ENCODE results near the gene PLD4. TPM values are rescaled to one million over a fixed set of nuclear protein-coding genes. Genes with fewer than 3 reads are reported as not detected.

PLD4 gene
- total and polyA plus RNA-seq, 9 donors, result 0.12 to 3.2 (median 1.0) TPM; not detected in 1

DNA sequence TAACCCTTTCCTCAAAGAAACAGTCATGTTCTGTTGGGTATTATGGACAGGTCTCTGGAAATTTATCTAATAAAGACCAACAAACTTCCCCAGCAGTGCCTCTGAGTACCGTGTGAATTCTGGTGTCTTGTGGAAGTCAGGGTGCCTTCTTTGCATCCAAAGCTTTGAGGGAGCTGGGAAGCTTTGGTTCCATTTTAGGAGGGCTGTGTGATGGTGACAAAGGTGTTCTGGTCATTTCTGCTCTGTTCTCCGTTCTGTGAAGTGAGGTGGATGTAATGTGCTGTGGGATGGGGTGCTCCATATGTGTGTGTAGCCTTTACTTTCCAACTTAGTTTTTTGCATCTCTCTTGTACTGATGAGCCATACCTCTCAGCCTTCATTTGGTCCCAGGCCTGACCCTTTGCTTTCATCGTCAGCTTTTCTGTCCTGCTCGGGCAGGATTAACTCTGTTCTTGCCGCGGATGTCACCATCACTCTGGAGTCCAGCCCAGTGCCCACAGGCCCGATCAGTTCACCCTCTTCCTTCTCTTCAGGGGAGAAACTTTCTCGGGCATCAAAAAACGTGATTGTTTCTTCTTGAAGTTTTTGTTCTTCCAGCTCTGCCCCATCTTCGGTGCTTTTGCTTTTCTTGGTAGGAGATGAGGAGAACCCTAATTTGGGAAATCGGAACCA lies 13.2 kb downstream of the PLD4 start:
- Histone ChIP-seq H3K4me1 (ENCODE audit: insufficient read depth) (no peaks in the 10 kb centered on the region), H3K4me3 (no peak overlapping the region), H3K27ac (no peak overlapping the region), H3K9me3 (no peaks in the 10 kb centered on the region), H3K27me3 (no peaks in the 10 kb centered on the region), H3K36me3 (no peaks in the 10 kb centered on the region)
- DNase-seq, result no peak
- TF ChIP-seq POLR2A (IDR thresholded peaks at IDR 0.05) (no peak), EP300 (IDR thresholded peaks at IDR 0.05) (no peak), CTCF (IDR thresholded peaks at IDR 0.05) (no peak)
- intact Hi-C loops (cut with DNase I), result loop anchor here in 2 of 4 donors (10.0 kb wide), 1 partner anchor 107 kb away; no protein-coding TSS in a partner anchor
- 71 to 75% (median 72%) methylated on average over 11 of the region's 11 CpGs for WGBS, 3 donors

DNA sequence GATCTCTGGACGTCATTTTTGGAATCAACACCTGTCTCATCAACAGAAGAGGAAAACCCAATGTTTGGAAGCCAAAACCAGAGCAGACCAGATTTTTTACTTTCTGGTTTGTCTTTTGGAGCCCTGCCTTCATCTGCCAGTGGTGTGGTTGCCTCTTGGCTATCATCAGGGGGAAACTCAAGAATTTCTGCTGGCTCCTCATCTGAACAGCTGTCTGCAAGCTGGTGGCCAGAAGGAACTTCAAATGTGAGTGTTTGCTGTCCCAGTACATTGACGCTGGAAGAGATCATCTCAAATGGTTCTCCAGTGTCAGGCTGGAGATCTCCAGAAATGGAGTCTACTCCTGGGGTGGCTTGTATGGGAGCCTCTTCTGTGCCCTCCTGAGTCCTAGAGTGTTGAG lies 13.8 kb downstream of the PLD4 start:
- H3K4me1 ChIP-seq (ENCODE audit: insufficient read depth), result no peaks in the 10 kb centered on the region
- no peaks in the 10 kb centered on the region for H3K27me3 ChIP-seq
- H3K4me3 ChIP-seq, result no peak overlapping the region
- H3K27ac ChIP-seq, result no peak overlapping the region
- TF ChIP-seq POLR2A (IDR thresholded peaks at IDR 0.05) (no peak), EP300 (IDR thresholded peaks at IDR 0.05) (no peak), CTCF (IDR thresholded peaks at IDR 0.05) (no peak)
- 52 to 77% (median 54%) methylated on average over 2 of the region's 2 CpGs for WGBS, 3 donors
- no peaks in the 10 kb centered on the region for H3K9me3 ChIP-seq
- no peak for DNase-seq
- H3K36me3 ChIP-seq, result no peaks in the 10 kb centered on the region
- intact Hi-C loops (cut with DNase I), result loop anchor here in 2 of 4 donors (10.0 kb wide), 1 partner anchor 106 kb away; no protein-coding TSS in a partner anchor

DNA sequence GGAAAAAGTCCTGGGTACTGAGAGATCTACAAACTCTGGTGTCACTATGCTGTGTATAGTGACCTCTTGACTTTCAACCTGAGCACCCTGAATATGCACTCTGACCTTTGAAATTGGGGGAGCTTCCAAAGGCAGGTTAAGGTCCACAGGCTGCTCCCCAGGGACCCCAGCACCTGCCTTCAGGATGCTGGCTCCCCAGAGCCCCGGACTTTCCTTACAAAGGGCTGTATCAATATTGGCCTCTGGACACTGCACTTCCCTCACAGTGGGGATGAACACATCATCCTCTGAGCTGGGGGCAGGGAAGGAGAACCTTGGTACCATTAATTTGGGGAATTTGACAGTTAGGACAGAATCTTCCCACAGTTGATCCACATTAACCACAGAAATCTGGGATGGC lies 14.3 kb downstream of the PLD4 start:
- Histone ChIP-seq H3K9me3 (no peaks in the 10 kb centered on the region), H3K27me3 (no peaks in the 10 kb centered on the region), H3K27ac (no peak overlapping the region), H3K4me1 (ENCODE audit: insufficient read depth) (no peaks in the 10 kb centered on the region), H3K4me3 (no peak overlapping the region), H3K36me3 (no peaks in the 10 kb centered on the region)
- intact Hi-C loops (cut with DNase I), result loop anchor here in 2 of 4 donors (10.0 kb wide), 1 partner anchor 106 kb away; no protein-coding TSS in a partner anchor
- no peak for DNase-seq
- 79 to 89% (median 82%) methylated on average over 1 of the region's 1 CpG for WGBS, 3 donors
- TF ChIP-seq POLR2A (IDR thresholded peaks at IDR 0.05) (no peak), CTCF (IDR thresholded peaks at IDR 0.05) (no peak), EP300 (IDR thresholded peaks at IDR 0.05) (no peak)

- no peak for DNase-seq
- no peak overlapping the region for H3K27ac ChIP-seq
- WGBS, 3 donors, result 50 to 72% (median 58%) methylated on average over 11 of the region's 11 CpGs
Observed at GRCh38 chr14:104939666-104940410, 15.2 kb downstream of the PLD4 start.

More at GRCh38 chr14:104939666-104940410, 15.2 kb downstream of the PLD4 start:
- Histone ChIP-seq H3K27me3 (no peaks in the 10 kb centered on the region), H3K9me3 (no peaks in the 10 kb centered on the region), H3K36me3 (no peaks in the 10 kb centered on the region), H3K4me1 (ENCODE audit: insufficient read depth) (no peaks in the 10 kb centered on the region), H3K4me3 (no peak overlapping the region)
- TF ChIP-seq CTCF (IDR thresholded peaks at IDR 0.05) (no peak), POLR2A (IDR thresholded peaks at IDR 0.05) (no peak), EP300 (IDR thresholded peaks at IDR 0.05) (no peak)
- intact Hi-C loops (cut with DNase I), result loop anchor here in 2 of 4 donors (10.0 kb wide), 1 partner anchor 105 kb away; no protein-coding TSS in a partner anchor
